ENCODE measurements around the gene SLC2A14.
A peak's percentile ranks its signal among the peaks of the same experiment; 100 is the strongest.
"Not testable (repeated sequence)": the region's sequence is repeated elsewhere in the genome, so short reads cannot be mapped to it uniquely, and the experiment has no call there.

The SLC2A14 gene

DNA sequence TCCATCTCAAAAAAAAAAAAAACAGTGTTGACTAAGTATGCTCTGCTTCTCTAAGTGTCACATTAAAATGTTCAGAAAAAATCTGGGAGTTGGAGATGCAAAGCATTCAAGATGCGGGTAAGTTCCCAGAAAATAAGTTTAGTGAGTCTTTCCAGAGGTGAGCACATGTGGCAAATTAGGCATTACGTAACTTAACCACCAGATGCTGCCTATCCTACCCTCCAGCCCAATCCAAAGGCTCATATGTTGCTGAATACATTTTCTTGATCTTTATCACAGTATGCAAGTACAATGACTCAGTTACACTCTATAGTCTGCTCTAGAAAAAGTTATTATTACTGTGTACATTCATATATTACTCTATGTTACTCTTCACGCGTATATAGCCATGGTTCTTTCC is 3.6 kb downstream of the SLC2A14 start:
- peak; percentile 64 for DNase-seq (ENCODE audit: low read depth)

DNA sequence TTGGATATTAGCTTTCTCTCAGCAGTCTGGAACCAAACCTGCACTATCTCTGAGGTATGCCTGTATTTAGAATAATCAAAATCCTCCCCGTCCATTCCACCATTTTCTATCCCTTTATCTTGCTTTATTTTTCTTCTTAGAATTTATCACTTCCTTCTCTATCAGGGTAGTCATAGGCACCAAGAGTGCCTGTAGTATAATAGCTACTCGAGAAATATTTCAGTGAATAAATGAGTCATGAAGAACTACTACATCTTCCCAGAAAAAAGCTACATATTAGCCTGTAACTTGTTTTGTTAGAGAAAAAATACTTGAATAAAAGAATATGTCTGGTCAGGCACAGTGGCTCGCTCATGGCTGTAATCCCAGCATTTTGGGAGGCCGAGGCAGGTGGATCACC is 4.3 kb downstream of the SLC2A14 start:
- peak; percentile 57 for DNase-seq (ENCODE audit: low read depth)

DNA sequence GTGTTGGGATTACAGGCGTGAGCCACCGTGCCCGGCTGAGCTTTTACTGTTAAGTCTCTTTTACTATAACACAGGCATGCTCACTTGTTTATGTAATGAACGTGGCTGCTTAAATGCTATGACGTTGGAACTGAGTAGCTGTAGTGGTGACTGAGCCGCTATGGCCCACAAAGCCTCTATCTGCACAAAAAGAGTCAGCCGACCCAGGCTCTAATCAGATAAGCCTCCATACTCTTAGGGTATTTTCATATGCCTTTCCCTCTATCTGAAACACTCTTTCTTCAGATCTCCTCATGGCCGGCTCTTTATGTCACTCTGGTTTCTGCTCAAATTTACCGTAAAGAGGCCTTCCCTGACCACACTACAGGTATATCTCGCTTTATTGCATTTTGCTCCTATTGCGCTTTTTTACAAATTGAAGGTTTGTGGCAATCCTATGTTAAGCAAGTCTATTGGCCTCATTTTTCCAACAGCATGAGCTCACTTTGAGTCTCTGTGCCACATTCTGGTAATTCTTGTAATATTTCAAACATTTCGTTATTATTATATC is 8.0 kb downstream of the SLC2A14 start:
- DNase-seq (ENCODE audit: low read depth): no peak

DNA sequence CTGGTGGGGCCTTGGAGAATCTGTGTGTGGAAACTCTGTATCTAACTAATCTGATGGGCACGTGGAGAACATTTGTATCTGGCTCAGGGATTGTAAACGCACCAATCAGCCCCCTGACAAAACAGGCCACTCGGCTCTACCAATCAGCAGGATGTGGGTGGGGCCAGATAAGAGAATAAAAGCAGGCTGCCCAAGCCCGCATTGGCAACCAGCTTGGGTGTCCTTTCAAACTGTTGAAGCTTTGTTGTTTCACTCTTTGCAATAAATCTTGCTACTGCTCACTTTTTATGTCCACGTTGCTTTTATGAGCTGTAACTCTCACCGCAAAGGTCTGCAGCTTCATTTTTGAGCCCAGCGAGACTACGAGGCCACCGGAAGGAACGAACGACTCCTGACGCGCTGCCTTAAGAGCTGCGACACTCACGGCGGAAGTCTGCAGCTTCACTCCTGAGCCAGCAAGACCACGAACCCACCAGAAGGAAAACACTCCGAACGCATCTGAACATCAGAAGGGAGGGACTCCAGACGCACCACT is 9.8 kb downstream of the SLC2A14 start:
- DNase-seq (ENCODE audit: low read depth): not testable (repeated sequence)

DNA sequence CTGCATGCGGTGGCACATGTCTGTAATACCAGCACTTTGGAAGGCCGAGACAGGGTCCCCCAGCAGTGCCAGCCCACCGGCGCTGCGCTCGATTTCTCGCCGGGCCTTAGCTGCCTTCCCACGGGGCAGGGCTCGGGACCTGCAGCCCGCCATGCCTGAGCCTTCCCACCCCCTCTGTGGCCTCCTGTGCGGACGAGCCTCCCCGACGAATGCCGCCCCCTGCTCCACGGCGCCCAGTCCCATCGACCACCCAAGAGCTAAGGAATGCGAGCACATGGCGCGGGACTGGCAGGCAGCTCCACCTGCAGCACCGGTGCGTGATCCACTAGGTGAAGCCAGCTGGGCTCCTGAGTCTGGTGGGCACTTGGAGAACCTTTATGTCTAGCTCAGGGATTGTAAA is 10.4 kb downstream of the SLC2A14 start:
- not testable (repeated sequence) for DNase-seq (ENCODE audit: low read depth)

DNA sequence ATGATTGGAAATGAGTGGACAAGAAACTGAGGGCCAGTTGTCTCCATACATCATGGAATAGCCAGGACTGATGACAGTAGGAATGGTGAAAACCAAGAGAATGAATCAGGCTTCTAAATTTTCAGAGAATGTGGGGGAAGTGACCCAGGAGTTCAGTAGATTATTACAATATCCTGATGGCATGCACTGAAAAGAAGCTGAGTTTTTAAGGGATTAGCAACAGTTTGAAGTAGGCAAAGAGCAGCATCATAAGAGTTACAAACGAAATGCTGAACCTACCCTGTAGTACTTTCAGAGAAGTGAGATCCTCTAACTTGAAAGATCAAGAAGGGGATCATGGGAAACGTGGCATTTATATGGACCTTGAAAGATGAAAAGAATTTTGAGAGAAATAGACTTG is 13.2 kb downstream of the SLC2A14 start:
- peak; percentile 77 for DNase-seq (ENCODE audit: low read depth)

DNA sequence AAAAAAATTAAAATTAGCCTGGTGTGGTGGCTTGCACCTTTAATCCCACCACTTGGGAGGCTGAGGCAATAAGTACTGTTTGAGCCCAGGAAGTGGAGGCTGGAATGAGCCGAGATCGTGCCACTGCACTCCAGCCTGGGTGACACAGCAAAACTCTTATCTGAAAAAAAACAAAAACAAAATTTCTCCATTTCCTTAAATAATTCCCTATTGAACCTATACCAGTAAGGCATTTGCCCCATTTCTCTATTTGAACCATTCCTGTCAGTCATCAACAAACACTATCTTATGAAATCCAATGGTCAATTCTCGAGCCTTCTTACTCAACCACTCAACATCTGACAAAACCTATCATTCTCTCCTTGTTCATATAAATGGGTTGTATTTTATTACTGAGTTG is 14.7 kb downstream of the SLC2A14 start:
- no peak for DNase-seq (ENCODE audit: low read depth)

DNA sequence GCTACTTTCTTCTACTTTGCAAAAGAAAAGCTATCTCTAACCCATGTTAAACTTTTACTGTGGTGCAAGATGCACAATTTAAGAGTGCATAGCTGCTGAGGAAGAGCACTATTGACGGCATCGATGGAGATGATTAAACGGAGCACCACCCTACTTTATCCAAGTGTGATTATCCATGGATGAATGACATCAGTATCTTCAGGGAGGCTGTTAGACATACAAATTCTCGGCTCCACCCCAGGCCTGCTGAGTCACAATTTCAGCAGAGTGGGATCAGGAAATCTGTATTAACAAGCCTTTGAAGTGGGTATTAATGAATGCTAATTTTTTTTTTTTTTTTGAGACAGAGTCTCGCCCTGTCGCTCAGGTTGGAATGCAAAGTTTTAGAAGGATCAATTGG is 16.2 kb downstream of the SLC2A14 start:
- no peak for DNase-seq (ENCODE audit: low read depth)

DNA sequence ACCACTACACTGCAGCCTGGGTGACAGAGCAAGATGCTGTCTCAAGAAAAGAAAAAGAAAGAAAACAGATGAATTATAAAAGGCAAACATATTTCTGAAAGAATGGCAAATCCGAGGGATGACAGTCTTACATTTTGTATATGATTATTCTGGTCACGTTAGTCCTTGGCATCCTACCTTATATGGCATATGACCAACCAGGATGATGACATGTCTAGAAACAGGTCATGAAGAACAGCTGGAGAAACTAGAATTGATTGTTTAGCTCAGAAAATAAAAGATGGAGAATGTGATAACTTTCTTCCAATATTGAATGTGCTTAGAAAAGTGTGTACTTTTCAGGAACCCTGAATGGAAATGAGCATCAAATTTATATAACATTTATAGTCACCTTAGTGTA is 19.2 kb downstream of the SLC2A14 start:
- DNase-seq (ENCODE audit: low read depth): no peak

DNA sequence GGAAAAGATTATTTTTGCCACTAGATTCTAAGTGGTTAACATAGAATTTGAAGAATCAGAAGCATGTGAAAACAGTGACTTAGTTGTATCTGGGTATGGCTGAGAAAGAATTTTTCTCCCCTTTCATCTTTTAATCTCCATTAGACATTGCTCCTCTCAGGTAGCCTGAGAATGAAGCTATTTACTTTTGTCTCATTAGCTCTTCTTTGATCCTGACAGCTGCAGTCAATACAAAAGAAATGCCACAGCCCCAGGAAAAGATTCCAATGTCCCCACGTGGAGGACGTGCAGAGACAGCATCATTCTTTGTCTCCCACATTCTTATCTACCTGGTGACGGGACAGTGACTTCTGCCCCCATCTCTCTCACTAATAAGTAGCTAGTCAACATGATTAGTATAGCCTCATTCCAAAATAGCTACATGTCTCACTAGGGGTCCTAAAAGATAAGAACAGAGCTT is 21.1 kb downstream of the SLC2A14 start:
- DNase-seq (ENCODE audit: low read depth): not testable (repeated sequence)

DNA sequence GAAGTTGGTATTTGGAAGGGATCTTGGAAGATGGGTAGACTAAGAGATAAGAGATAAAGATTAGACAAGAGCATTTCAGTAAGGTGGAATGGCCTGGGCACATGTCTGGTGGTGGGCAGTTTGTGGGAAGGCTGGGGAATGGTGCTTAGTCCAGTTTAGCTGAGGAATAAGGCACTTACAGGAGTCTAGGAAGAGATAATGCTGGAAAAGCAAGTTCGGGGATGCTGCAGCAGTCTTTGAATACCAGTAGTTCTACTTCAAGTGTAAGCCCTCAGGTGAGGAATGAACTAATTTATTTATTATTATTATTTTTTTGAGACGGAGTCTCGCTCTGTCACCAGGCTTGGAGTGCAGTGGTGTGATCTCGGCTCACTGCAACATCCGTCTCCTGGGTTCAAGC is 22.6 kb downstream of the SLC2A14 start:
- not testable (repeated sequence) for DNase-seq (ENCODE audit: low read depth)

DNA sequence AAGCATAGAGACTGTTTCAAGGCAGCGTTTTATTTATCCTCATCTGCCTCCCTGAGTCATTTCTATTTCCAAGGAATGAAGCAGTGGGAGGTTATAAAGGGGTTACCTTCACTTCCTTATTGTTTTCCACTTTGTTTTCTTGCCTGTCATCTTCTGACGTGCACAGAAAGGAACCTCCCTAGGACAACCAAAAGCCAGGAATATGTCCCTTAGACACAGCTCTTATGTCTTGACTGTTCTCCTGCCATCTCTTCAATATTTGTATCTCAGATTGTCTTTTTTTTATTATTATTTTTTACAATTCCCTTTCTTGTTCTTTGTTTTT is 24.7 kb downstream of the SLC2A14 start:
- DNase-seq (ENCODE audit: low read depth): not testable (repeated sequence)

DNA sequence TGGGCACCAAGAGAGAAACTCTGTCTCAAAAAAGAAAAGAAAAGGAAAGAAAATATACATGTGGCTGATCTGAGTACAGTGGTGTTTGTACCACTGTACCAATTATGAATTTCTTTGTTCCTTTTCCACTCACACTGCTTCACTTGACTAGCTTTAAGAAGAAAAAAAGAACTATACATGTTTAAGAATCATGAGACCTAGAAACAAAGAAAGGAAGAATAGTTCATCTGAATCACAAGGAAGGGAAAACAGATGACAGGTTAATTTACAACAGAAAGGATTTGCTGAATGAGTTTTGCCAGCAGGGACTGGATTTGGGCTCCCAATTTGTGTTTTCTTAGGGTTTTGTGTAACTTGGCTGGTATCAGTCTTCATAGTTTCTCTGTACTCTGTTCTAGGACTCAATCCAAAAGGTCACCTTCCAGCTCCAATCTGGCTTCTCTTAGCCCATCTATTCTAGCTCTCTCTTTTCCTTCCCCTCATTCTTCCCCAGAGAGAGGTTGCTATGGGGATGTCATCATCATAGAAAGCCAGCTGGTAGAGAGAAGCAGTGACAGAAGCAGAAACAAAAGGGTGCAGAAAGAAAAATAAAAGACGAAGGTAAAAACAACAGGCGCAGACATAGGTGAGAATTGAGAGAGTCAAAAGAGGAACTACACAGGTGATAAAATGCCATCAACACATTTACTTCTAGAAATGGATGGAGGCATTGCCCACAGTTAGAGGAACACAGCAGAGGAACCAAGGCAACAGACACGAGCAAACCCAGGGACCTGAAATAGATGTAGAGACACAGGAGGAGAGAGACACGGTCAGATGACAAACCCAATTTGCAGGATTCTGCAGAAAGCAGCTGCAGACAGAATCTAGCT is 25.3 kb downstream of the SLC2A14 start:
- DNase-seq (ENCODE audit: low read depth): not testable (repeated sequence)

DNA sequence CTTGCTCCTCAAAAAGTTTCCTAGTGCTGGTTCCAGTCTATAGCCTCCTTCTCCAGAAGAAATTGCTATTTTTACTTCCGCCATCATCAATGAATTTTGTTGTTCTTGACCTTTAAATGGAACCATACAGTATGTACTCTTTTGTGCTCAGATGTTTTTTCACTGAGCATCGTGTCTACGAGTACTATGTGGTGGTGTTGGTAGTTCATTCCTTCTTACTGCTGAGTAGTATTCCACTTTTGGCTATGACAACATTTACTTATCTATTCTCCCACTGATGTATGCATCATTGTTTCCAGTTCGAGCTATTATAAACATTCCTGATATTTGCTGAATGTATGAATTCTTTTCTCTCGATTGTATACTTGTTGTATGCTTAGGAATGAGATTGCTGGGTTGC is 28.6 kb downstream of the SLC2A14 start:
- no peak for DNase-seq (ENCODE audit: low read depth)

DNA sequence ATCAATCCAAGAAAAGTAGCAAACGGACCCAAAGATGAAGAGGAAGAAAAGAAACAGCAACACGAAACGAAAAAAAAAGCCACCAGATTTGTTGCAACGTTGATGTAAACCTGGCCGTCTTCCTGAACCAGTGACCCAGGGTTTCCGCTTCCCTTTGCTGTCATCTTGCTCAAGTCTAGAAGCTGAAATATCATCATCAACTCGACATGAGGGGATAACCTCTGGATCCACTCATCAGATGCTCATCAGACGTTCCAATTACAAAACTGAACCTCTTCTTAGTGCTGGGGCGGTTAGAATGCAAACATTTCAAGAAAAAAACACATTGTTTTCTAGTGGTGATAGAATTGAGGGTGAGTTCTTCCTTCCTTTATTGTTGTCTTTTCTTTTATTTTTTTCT is 29.1 kb downstream of the SLC2A14 start:
- peak; percentile 12 for DNase-seq (ENCODE audit: low read depth)

DNA sequence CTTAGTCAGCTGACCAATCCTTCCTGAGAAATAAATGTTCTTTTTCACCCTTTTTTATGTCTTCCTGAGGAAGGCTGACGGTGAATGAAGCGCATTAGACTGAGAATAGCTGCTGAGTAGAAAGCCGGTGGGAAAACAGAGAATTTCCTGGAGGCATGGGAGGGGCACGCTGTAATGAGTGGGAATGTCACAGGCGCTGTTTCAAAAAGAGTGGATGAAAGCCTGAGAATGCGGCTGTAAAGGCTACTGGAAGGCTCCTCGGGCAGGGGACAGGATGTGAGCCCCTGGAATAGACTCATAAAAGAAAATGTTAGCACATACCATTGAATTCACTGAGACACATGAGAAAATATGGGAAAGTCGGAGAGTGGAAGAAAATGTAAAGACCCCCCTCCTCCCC is 29.6 kb downstream of the SLC2A14 start:
- DNase-seq (ENCODE audit: low read depth): not testable (repeated sequence)

DNA sequence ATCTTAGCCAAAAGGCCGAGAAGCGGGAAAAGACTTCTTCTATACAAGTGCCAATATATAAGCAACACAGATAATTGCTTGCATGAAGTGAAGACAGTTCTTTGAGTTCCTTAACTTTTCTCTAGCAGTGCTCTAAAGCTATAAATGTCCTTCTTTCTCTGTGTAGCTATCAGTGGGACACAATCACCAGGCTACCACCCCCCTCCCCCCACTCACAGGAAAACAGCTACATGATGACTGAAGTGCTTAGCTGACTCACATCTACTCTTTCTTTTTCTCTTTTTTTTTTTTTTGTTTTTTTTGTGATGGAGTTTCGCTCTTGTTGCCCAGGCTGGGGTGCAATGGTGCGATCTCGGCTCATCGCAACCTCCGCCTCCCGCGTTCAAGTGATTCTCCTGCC is 30.3 kb downstream of the SLC2A14 start:
- not testable (repeated sequence) for DNase-seq (ENCODE audit: low read depth)

DNA sequence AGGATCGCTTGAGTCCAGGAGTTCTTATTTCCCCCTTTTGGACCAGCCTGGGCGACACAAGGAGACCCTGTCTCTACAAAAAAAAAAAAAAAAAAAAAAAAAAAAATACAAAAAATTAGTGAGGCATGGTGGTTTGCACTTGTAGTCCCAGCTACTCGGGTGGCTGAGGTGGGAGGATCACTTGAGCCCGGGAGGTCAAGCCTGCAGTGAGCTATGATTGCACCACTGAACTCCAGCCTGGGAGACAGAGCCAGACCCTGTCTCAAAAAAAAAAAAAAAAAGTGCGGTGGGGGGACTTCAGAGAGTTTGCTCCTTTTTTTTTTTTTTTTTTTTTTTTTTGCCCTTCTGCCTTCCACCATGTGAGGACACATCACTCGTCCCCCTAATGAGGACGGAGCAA is 32.9 kb downstream of the SLC2A14 start:
- DNase-seq (ENCODE audit: low read depth): not testable (repeated sequence)

DNA sequence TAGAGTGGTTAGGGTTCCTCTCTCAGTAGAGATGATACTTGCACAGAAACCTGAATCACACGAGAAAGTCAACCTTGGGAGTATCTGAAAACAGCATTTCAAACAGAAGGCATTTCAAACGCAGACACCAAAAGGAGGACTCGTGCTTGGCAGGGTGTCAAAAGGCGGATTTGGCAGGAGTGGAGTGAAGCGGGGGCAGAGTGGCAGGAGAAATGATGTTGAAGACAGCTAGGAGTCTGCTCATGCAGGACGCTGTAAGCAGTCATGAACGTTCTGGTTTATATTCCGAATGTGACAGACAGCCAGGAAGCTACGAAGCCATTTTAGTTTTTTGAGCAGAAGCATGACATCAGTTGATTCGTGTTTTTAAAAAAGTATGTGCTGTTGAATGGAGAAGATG is 33.5 kb downstream of the SLC2A14 start:
- peak; percentile 45 for DNase-seq (ENCODE audit: low read depth)

DNA sequence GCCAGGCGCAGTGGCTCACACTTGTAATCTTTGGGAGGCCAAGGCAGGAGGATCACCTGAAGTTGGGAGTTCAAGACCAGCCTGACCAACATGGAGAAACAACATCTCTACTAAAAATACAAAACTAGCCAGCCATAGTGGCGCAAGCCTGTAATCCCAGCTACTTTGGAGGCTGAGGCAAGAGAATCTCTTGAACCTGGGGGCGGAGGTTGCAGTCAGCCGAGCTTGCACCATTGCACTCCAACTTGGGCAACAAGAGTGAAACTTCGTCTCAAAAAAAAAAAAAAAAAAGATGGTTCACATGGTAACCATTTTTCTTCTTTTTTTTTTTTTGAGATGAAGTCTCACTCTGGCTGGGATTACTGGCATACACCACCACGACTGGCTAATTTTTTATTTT is 35.3 kb downstream of the SLC2A14 start:
- DNase-seq (ENCODE audit: low read depth): no peak

DNA sequence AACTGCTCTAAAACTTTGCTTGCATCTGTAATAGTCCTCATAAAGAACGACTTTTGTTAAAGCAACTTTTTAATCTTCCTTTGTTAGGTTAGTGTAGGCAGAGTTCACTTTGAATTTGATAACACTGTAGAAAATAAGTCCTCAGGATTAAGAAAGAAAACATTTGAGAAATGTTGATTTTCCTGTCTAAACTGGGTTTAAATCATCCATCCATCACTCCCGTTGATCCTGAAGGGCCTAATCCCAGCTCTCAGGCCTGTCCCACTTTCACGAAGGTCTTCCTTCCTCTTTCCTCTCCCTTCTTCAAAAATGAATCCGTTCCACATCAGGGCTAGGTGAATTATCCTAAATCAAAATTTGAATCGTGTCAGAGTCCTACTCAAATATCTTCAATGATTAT is 36.9 kb downstream of the SLC2A14 start:
- DNase-seq (ENCODE audit: low read depth): no peak

DNA sequence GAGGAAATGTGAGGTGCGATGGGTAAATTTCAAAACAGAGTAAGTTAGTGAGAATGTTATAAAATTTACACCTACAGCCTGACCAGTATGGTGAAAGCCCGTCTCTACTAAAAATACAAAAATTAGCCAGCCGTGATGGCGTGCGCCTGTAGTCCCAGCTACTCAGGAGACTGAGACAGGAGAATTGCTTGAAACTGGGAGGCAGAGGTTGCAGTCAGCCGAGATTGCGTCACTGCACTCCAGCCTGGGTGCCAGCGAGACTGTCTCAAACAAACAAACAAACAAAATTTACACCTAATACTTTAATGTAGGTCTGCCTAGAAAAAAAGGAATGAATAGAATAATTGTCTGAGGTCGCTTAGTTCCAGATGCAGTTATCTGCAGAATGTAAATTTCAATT is 37.6 kb downstream of the SLC2A14 start:
- no peak for DNase-seq (ENCODE audit: low read depth)

DNA sequence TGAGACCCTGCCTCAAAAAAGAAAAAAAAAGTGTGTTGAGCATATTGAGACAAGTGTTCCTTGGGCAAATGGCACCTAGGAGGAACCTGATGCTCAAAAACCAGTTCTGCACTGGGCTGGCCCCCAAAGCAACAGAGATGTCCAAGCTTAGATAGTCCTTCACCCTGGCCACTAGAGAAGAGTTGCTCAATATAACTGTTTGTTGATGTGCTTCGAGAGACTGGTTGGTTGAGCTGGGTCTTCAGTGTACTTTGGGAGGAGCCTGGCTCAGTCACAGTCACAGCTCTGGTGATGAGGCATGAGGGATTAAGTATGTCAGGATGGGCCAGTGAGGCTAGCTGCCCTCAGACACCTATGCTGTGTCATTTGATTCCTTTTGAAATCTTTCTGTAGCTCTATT is 38.0 kb downstream of the SLC2A14 start:
- DNase-seq (ENCODE audit: low read depth): peak; percentile 7

DNA sequence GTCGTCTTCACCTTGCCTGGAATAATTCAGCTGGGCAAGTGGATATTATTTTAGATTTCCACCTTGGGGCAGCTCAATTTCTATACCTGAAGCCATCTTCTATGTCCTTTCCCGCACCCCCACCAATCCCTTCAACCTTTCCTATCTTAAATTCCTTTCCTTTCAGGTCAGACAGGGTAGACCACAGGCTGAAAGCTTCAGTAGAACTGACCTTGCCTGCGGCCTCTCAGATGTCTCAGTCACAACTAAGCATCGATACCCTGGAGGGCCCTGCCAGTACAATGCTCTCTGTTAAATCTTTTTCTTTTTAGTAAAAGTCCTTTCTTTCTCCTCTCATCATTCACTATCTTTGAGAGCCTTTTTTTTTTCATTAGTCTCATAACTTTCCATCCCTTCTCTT is 38.9 kb downstream of the SLC2A14 start:
- peak; percentile 18 for DNase-seq (ENCODE audit: low read depth)
